ENCODE data around the gene MGA. TPM values are rescaled to one million over a fixed set of nuclear protein-coding genes. Genes with fewer than 3 reads are reported as not detected.

MGA gene
- polyA plus RNA-seq, 1 donor (not counting 4 experiments of a cell fraction or from before 2014, with no cell fraction given), result 6.3 TPM

DNA sequence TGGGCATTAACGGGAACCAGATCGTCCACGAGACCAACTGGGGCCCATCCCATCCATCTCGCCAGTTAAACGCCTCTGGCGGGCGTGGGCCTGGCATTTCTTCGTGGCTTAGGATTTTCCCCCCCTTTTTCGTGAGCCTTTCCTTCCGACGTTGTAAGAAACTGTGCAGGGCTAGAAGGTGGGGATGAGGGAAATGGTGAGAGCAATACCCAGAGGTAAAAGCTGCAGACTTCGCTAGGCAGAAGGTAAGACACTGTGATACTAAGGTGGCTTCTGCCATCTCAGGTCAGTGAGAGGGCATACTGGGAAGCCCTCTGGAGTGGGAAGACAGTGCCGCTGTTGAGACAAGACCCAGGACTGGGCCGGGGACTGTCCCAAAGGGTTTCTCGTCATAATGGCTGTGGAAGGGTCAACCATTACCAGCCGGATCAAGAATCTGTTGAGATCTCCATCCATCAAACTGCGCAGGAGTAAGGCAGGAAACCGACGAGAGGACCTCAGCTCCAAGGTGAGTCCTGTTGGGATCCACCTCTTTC, 114.7 kb downstream of the MGA start:
- H3K4me1 ChIP-seq (ENCODE audit: control insufficient read depth, extremely low read depth, insufficient read depth, low read length), result peaks cover 52% of the 10 kb centered on the region
- no peaks in the 10 kb centered on the region for H3K36me3 ChIP-seq (ENCODE audit: control insufficient read depth in 2 of 2, extremely low read depth in 1 of 2, insufficient read depth in 2 of 2, low read length in 2 of 2)
- TF ChIP-seq EZH2 (IDR thresholded peaks at IDR 0.05; ENCODE audit: low read length), result no peak
- TF ChIP-seq, protein P1, sequence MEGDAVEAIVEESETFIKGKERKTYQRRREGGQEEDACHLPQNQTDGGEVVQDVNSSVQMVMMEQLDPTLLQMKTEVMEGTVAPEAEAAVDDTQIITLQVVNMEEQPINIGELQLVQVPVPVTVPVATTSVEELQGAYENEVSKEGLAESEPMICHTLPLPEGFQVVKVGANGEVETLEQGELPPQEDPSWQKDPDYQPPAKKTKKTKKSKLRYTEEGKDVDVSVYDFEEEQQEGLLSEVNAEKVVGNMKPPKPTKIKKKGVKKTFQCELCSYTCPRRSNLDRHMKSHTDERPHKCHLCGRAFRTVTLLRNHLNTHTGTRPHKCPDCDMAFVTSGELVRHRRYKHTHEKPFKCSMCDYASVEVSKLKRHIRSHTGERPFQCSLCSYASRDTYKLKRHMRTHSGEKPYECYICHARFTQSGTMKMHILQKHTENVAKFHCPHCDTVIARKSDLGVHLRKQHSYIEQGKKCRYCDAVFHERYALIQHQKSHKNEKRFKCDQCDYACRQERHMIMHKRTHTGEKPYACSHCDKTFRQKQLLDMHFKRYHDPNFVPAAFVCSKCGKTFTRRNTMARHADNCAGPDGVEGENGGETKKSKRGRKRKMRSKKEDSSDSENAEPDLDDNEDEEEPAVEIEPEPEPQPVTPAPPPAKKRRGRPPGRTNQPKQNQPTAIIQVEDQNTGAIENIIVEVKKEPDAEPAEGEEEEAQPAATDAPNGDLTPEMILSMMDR (optimal IDR thresholded peaks at IDR 0.05 in 1 of 3, IDR thresholded peaks at IDR 0.05 in 1 of 3, conservative IDR thresholded peaks at IDR 0.05 in 1 of 3; ENCODE audit: extremely low read depth in 1 of 3, insufficient read depth in 2 of 3, low read length in 3 of 3), result no peak
- H3K9me3 ChIP-seq (ENCODE audit: control insufficient read depth, low read depth, low read length), result no peaks in the 10 kb centered on the region
- H2AFZ ChIP-seq (ENCODE audit: control insufficient read depth, low read length), result peak overlapping the region; percentile 50
- no peaks in the 10 kb centered on the region for H3K9me1 ChIP-seq (ENCODE audit: control insufficient read depth, extremely low read depth, insufficient read depth, low read length)
- FAIRE-seq (no peak), DNase-seq (ENCODE audit: low read depth, low spot score) (no peak)
- H3K27ac ChIP-seq (ENCODE audit: control insufficient read depth, insufficient read depth, low read length), result peak overlapping the region; percentile 95
- peak overlapping the region; percentile 62 to 76 (median 72) for H3K4me3 ChIP-seq (ENCODE audit: control insufficient read depth in 2 of 3, extremely low read depth in 1 of 3, insufficient read depth in 2 of 3, low read depth in 1 of 3, low read length in 3 of 3)
- peak overlapping the region; percentile 84 for H3K9ac ChIP-seq (ENCODE audit: control insufficient read depth, extremely low read depth, insufficient read depth, low read length)
- no peaks in the 10 kb centered on the region for H4K20me1 ChIP-seq (ENCODE audit: control insufficient read depth, extremely low read depth, insufficient read depth, low read length)
- H3K4me2 ChIP-seq (ENCODE audit: control insufficient read depth, extremely low read depth, insufficient read depth, low read depth, low read length), result peak overlapping the region; percentile 86
- H3K79me2 ChIP-seq (ENCODE audit: control insufficient read depth, insufficient read depth, low read length), result peaks cover 50% of the 10 kb centered on the region
- H3K27me3 ChIP-seq (ENCODE audit: control insufficient read depth, extremely low read depth, insufficient read depth, low read length), result no peaks in the 10 kb centered on the region
- dilution Hi-C loops (cut with MboI; ENCODE audit: extremely low pct_ligation_motif_present, low sequenced_read_pairs), result no loop called here

DNA sequence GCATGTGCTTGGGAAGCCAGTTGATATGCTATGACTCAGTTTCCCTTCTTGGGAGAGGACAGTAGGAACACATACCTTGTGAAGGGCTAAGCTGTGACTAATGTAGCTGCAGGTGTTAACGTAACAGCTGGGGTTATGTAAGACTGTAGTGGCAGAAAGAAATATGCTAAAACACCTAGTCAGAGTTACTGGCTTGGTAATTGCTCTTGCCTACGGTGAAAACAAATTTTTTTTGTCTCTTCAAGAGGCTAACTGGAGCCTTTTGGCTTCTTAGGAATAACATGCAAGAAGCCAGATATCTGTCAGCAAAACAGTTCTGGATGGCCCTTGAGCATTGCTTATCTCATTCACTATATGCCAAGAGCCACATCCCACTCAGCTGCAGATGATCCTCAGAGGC, 115.4 kb downstream of the MGA start:
- Histone ChIP-seq H3K4me2 (ENCODE audit: control insufficient read depth, extremely low read depth, insufficient read depth, low read depth, low read length) (peak overlapping the region; percentile 86), H2AFZ (ENCODE audit: control insufficient read depth, low read length) (no peak overlapping the region), H3K9ac (ENCODE audit: control insufficient read depth, extremely low read depth, insufficient read depth, low read length) (peak overlapping the region; percentile 84), H4K20me1 (ENCODE audit: control insufficient read depth, extremely low read depth, insufficient read depth, low read length) (no peaks in the 10 kb centered on the region), H3K36me3 (ENCODE audit: control insufficient read depth in 2 of 2, extremely low read depth in 1 of 2, insufficient read depth in 2 of 2, low read length in 2 of 2) (peaks cover 0 to 5% of the 10 kb centered on the region in 2 experiments), H3K27me3 (ENCODE audit: control insufficient read depth, extremely low read depth, insufficient read depth, low read length) (no peaks in the 10 kb centered on the region), H3K4me3 (ENCODE audit: control insufficient read depth in 2 of 3, extremely low read depth in 1 of 3, insufficient read depth in 2 of 3, low read depth in 1 of 3, low read length in 3 of 3) (peak overlapping the region; percentile 62 to 76 (median 72)), H3K27ac (ENCODE audit: control insufficient read depth, insufficient read depth, low read length) (peak overlapping the region; percentile 95), H3K9me1 (ENCODE audit: control insufficient read depth, extremely low read depth, insufficient read depth, low read length) (no peaks in the 10 kb centered on the region), H3K4me1 (ENCODE audit: control insufficient read depth, extremely low read depth, insufficient read depth, low read length) (peaks cover 59% of the 10 kb centered on the region), H3K9me3 (ENCODE audit: control insufficient read depth, low read depth, low read length) (no peaks in the 10 kb centered on the region), H3K79me2 (ENCODE audit: control insufficient read depth, insufficient read depth, low read length) (peaks cover 57% of the 10 kb centered on the region)
- DNase-seq (ENCODE audit: low read depth, low spot score), result peak; percentile 93
- FAIRE-seq, result peak; percentile 98
- dilution Hi-C loops (cut with MboI; ENCODE audit: extremely low pct_ligation_motif_present, low sequenced_read_pairs), result no loop called here
- no peak for TF ChIP-seq EZH2 (IDR thresholded peaks at IDR 0.05; ENCODE audit: low read length)
- TF ChIP-seq, protein P1 (optimal IDR thresholded peaks at IDR 0.05 in 1 of 3, IDR thresholded peaks at IDR 0.05 in 1 of 3, conservative IDR thresholded peaks at IDR 0.05 in 1 of 3; ENCODE audit: extremely low read depth in 1 of 3, insufficient read depth in 2 of 3, low read length in 3 of 3), result no peak

All from keratinocyte (primary cell).